Astrocyte of the spinal cord (primary cell): Measurements from ENCODE around the gene OSBPL7.

Experiments
- DNase-seq: peaks from one replicate; pipeline ENCODE4 v3.0.0; 2011; ENCODE audit warnings: low read depth, low spot score
- H3K4me3 ChIP-seq: 2 replicates; pipeline ENCODE4 v1.5.1; 2011; ENCODE audit warnings: low read depth, mild to moderate bottlenecking, low read length, moderate library complexity
- in situ Hi-C: cut with HindIII; loops from 2 replicates; pipeline ENCODE4 v1.10.0; 2017; ENCODE audit warnings: low sequenced_read_pairs
- TF ChIP-seq, protein P1 (sequence below): IDR thresholded peaks from 2 replicates; pipeline ENCODE4 v1.5.1; 2012; ENCODE audit warnings: low read depth, mild to moderate bottlenecking, low read length, inconsistent platforms

OSBPL7 gene

DNA sequence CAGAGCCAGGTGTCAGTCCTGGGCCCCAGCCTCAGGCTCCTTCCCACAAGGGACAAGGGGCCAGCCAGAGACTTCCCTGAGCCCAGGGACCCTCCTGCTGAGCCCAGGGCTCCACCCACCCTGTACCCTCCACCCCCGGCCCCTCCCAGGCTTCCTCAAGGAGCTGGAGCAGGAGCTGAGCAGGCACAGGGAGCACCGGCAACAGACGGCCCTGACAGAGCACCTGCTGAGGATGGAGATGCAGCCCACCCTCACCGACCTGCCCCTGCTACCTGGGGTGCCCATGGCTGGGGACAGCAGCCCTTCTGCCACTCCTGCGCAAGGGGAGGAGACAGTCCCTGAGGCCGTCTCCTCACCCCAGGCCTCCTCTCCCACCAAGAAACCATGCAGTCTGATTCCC lies 15.0 kb upstream of the OSBPL7 start:
- TF ChIP-seq, protein P1, sequence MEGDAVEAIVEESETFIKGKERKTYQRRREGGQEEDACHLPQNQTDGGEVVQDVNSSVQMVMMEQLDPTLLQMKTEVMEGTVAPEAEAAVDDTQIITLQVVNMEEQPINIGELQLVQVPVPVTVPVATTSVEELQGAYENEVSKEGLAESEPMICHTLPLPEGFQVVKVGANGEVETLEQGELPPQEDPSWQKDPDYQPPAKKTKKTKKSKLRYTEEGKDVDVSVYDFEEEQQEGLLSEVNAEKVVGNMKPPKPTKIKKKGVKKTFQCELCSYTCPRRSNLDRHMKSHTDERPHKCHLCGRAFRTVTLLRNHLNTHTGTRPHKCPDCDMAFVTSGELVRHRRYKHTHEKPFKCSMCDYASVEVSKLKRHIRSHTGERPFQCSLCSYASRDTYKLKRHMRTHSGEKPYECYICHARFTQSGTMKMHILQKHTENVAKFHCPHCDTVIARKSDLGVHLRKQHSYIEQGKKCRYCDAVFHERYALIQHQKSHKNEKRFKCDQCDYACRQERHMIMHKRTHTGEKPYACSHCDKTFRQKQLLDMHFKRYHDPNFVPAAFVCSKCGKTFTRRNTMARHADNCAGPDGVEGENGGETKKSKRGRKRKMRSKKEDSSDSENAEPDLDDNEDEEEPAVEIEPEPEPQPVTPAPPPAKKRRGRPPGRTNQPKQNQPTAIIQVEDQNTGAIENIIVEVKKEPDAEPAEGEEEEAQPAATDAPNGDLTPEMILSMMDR = no peak
- in situ Hi-C loops = no loop called here
- no peak for DNase-seq
- no peak overlapping the region for H3K4me3 ChIP-seq

DNA sequence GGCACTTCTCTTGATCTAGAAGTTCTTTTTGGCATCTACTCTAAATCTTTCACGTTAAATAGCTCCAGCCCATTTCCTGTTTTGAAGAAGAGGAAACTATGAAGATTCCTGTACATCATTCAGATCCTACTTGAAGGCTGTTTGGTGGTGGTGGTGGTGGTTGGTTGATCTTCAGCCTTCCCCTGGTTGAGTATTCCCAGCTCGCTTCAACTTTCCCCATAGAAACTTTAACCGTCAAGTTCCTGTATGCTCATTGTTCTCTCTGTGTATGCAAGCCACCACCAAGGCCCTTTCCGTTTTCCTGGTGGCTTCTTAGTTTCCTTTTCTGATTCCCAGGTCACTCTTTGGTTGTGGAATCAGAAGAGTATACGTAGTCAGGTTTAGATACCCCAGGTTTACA lies 13.2 kb upstream of the OSBPL7 start:
- TF ChIP-seq, protein P1 = no peak
- H3K4me3 ChIP-seq = no peak overlapping the region
- no peak for DNase-seq
- in situ Hi-C loops = no loop called here

DNA sequence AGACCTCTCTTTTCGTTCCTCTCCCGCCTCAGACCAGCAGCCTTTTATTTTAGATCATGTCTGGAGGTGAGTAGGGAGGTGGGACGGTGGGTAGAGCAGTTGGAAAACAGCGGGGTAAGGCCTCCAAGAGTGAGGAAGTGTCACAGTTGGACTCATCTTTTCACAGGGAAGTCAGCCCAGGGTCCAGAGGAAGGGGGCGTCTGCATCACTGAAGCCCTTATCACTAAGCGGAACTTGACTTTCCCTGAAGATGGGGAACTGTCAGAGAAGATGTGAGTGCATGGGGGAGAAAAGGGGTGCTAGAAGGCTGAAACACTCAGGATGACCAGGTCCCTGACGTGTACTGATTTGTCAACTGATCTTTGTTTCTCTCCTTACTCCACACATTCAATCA lies 10.3 kb upstream of the OSBPL7 start:
- H3K4me3 ChIP-seq = peak overlapping the region; percentile 96
- in situ Hi-C loops = no loop called here
- TF ChIP-seq, protein P1 = no peak
- DNase-seq = no peak

DNA sequence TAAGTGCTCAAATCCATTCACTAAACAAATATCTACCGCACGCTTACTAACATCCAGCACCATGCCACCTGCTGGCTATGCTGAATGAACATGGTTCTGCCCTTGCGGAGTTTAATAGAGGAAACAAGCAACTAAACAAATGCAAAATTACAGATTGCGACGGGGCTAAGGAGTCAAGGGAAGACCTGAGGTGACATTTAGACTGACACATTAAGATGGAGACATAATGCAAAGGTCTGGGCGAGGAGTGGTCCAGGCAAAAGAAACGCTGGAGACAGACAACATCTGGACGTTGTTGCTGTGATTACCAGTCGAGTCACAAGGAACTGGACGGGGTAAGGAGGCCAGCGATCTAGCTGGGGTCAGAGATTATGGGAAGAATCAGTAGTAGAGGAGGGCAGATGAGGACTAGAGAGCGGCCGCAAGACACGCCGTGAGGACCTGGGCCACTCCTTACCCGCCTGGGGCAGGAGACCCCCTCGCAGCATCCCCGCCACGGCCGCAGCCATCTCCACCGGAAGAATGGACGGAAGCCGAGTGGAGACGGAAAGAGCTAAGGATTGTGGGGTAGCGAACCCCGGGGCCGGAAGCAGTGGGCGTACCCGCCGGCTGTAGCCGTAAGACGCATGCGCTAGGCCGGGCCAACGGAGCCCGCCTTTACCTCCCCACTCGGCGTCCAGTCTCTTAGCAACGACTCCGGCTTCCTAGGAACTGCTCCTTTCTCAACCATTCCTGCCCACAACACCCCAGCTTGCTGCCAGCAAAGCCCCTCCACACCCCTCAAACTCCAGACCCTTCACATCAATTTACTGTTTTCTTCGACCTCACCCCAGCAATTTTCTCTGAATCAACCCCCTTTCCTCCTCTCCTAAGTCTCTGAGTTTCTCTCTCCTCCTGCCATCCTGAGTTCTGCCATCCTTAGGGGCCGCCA lies 9.7 kb upstream of the OSBPL7 start, which contains the start of the genes LRRC46 and MRPL10:
TSS of gene LRRC46 (plus strand) at position 668 of the 931 bp plus-strand sequence. CDS start 320 bp downstream, outside the sequence.
TSS of gene MRPL10 (minus strand) at position 539 of the 931 bp plus-strand sequence. CDS start at position 509, 30 bp downstream.
- TF ChIP-seq, protein P1 = peak; percentile 46
- peak within 1 kb of the TSS; percentile 96 for H3K4me3 ChIP-seq
- DNase-seq = peak; percentile 92
- in situ Hi-C loops = no loop called here

DNA sequence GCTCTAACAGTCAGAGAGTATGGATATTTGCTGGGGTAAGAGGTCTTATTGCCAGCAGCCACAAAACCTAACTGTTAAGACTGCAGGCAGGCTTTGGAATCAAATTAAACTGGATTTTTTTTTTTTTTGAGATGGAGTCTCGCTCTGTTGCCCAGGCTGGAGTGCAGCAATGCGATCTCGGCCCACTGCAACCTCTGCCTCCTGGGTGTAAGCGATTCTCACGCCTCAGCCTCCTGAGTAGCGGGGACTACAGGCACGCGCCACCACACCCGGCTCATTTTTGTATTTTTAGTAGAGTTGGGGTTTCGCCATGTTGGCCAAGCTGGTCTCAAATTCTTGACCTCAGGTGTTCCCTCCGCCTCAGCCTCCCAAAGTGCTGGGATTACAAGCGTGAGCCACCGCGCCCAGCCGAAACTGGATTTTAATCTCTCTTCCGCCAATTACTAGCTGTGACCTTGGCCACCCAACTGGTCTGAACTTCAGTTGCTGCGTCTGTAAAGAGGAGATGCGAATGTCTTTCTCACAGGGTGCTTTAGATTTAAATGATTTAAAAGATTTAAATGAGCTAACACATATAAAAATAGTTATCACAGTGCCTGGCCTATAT lies 8.9 kb upstream of the OSBPL7 start:
- in situ Hi-C loops = no loop called here
- TF ChIP-seq, protein P1 = no peak
- H3K4me3 ChIP-seq = peak overlapping the region; percentile 96

DNA sequence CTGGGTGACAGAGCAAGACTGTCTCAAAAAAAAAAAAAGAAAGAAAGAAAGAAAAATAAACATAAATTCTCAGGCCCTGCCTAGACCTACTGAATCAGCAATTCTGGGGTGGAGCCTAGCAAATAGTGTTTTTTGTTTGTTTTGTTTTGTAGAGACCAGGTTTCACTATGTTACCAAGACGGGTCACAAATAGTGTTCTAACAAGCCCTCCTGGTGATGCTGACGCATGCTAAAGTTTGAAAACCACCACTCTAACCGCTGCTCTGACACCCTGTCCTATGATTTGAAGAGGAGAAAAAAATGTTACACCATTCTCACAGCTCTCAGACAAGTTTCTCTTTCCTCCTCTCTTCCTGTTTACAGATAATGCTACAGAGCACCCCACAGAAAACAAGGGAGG lies 8.3 kb upstream of the OSBPL7 start:
- no peak for DNase-seq
- in situ Hi-C loops = no loop called here
- TF ChIP-seq, protein P1 = no peak
- H3K4me3 ChIP-seq = no peak overlapping the region

More for the DNA sequence above, 8.9 kb upstream of the OSBPL7 start:
- DNase-seq = no peak
